ENCODE measurements around the gene LRTM2. TPM values are rescaled to one million over a fixed set of nuclear protein-coding genes. Genes with fewer than 3 reads are reported as not detected.

The LRTM2 gene
- total RNA-seq, 2 donors from 2014 or later, result not detected

GRCh38 chr12:1848146-1848545 is 27.8 kb downstream of the LRTM2 start:
- Histone ChIP-seq H3K9ac (ENCODE audit: low read depth in 2 of 2, low read length in 2 of 2) (no peak overlapping the region), H3K4me3 (no peak overlapping the region), H3K9me3 (no peaks in the 10 kb centered on the region), H3K27ac (no peak overlapping the region), H3K4me1 (no peaks in the 10 kb centered on the region), H3K27me3 (no peaks in the 10 kb centered on the region), H3K36me3 (no peaks in the 10 kb centered on the region)
- intact Hi-C loops (cut with DNase I), result no loop called here
- no peak for DNase-seq
- no peak for TF ChIP-seq CTCF (IDR thresholded peaks at IDR 0.05)

- H3K27ac ChIP-seq, result no peak overlapping the region
- no peaks in the 10 kb centered on the region for H3K27me3 ChIP-seq
- intact Hi-C loops (cut with DNase I), result no loop called here
- H3K36me3 ChIP-seq, result no peaks in the 10 kb centered on the region
- H3K9ac ChIP-seq (ENCODE audit: low read depth in 2 of 2, low read length in 2 of 2), result no peak overlapping the region
- H3K4me1 ChIP-seq, result no peaks in the 10 kb centered on the region
- no peaks in the 10 kb centered on the region for H3K9me3 ChIP-seq
- H3K4me3 ChIP-seq, result no peak overlapping the region
- DNase-seq, result no peak
- TF ChIP-seq CTCF (IDR thresholded peaks at IDR 0.05), result no peak
These were observed 28.4 kb downstream of the LRTM2 start for GRCh38 chr12:1848745-1849144.

- no peak for TF ChIP-seq CTCF (IDR thresholded peaks at IDR 0.05)
- no peak for DNase-seq
- Histone ChIP-seq H3K27me3 (no peaks in the 10 kb centered on the region), H3K4me1 (no peaks in the 10 kb centered on the region), H3K9ac (ENCODE audit: low read depth in 2 of 2, low read length in 2 of 2) (no peak overlapping the region), H3K4me3 (no peak overlapping the region), H3K27ac (no peak overlapping the region), H3K36me3 (no peaks in the 10 kb centered on the region), H3K9me3 (no peaks in the 10 kb centered on the region)
- intact Hi-C loops (cut with DNase I), result no loop called here
These were observed 30.9 kb downstream of the LRTM2 start for GRCh38 chr12:1851151-1851701.

- Histone ChIP-seq H3K27me3 (no peaks in the 10 kb centered on the region), H3K9me3 (no peaks in the 10 kb centered on the region), H3K27ac (no peak overlapping the region), H3K4me1 (no peaks in the 10 kb centered on the region), H3K36me3 (no peaks in the 10 kb centered on the region), H3K4me3 (no peak overlapping the region), H3K9ac (ENCODE audit: low read depth in 2 of 2, low read length in 2 of 2) (no peak overlapping the region)
- no peak for TF ChIP-seq CTCF (IDR thresholded peaks at IDR 0.05)
- intact Hi-C loops (cut with DNase I), result no loop called here
- DNase-seq, result no peak
These were observed 31.7 kb downstream of the LRTM2 start for GRCh38 chr12:1852076-1852475.

GRCh38 chr12:1853716-1854115 is 33.4 kb downstream of the LRTM2 start:
- no peak for DNase-seq

More at GRCh38 chr12:1853716-1854115, 33.4 kb downstream of the LRTM2 start:
- TF ChIP-seq CTCF (IDR thresholded peaks at IDR 0.05), result no peak
- Histone ChIP-seq H3K27ac (no peak overlapping the region), H3K4me3 (no peak overlapping the region), H3K9me3 (no peaks in the 10 kb centered on the region), H3K9ac (ENCODE audit: low read depth in 2 of 2, low read length in 2 of 2) (no peak overlapping the region), H3K27me3 (no peaks in the 10 kb centered on the region), H3K36me3 (no peaks in the 10 kb centered on the region), H3K4me1 (no peaks in the 10 kb centered on the region)
- intact Hi-C loops (cut with DNase I), result no loop called here

Measured in colonic mucosa (tissue), 4 donors.